Right hindlimb (tissue), 1 donor: ENCODE results near the gene OR10H1.
"Not testable (repeated sequence)": the region's sequence is repeated elsewhere in the genome, so short reads cannot be mapped to it uniquely, and the experiment has no call there.

Source experiments
- DNase-seq: peaks from one replicate; pipeline ENCODE4 v3.0.0-alpha.2; 2018

The OR10H1 gene

DNA sequence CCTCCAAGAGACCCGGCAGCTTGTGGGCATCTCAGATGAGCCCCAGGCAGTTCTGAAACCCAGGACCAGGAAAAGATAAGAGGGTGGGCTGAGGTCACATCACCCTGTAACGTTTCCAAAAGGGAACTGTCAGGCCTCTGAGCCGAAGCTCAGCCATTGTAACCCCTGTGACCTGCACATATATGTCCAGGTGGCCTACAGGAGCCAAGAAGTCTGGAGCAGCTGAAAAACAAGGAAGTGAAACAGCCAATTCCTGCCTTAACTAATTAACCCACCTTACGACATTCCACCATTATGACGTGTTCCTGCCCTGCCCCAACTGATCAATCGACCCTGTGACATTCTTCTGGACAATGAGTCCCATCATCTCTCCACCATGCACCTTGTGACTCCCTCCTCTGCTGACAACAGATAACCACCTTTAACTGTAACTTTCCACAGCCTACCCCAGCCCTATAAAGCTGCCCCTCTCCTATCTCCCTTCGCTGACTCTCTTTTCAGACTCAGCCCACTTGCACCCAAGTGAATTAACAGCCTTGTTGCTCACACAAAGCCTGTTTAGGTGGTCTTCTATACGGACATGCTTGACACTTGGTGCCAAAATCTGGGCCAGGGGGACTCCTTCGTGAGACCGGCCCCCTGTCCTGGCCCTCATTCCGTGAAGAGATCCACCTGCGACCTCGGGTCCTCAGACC, 13.3 kb upstream of the OR10H1 start:
- DNase-seq, result not testable (repeated sequence)

DNA sequence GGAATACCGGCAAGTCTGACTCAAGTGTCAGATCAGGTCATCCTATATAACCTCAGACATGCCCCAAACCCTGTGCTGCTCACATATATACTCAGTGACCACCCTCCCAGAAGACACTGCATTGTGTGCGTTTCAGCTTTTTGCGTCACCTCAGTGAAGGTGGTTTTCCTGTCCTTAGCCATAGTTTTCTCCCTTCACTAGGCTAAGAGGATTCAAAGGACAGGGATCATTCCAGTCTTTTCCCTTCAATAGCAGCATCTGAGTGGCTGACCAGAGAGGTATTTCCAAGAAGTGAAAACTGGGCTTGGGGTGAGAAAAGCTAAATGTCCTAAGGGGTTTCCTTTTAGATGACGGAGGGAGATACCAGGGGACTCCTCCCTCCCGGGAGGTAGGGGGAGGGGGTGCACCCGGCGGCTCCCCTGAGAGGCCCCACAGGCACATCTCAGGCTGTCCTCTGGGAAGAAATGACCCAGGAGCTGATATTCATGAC, 12.7 kb upstream of the OR10H1 start:
- no peak for DNase-seq

DNA sequence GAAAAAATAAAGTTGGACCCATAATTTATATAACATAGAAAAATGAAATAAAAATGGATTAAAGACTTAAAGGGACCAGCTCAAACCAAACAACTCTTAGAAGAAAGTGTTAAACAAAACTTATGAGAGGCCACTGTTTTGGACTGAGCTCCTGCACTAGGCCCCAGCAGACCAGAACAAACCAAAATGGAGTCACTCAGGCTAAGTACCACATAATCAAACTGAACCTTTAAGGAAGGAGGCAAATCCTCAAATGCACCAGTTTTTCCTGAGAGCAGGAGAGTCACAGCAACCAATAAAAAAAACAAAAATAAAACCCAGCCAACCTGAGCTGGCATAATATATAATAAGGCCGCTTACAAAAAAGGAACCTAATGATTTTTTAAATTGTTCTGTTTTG, 10.3 kb upstream of the OR10H1 start:
- DNase-seq, result no peak

DNA sequence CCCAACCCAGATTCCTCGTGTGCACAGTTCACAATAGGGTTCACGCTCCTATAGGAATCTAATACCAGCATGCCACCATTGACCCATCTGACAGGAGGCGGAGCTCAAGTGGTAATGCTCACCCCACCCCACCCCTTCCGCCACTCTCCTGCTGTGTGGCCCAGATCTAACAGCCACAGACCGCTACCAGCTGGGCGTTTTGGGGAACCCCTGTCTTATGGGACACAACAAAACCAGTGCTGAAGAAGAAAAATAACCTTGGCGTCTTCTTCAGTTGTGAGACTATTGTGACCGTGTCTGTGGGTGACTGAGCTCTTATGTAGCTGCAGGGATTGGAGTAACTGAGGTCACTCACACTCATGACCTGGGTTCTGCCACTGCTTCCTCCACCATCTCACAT, 5.2 kb upstream of the OR10H1 start:
- no peak for DNase-seq

DNA sequence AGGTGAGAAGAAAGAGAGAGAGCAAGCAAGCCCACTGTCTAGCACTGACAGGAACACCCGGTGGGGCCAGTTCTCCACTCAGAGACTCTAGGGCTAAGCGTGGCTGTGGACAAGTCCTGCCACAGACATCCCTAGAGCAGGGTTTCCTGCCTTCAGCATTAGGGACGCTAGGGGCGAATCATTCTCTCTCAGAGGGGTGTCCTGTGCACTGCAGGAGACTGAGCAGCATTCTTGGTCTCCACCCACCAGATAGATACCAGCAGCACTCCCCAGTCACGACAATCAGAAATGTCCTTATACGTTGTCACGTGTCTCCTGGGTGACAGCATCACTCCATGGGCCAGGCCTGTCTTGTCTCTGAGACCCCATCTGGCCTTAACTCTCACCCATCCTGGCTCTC, 1.5 kb downstream of the OR10H1 start:
- DNase-seq, result no peak

DNA sequence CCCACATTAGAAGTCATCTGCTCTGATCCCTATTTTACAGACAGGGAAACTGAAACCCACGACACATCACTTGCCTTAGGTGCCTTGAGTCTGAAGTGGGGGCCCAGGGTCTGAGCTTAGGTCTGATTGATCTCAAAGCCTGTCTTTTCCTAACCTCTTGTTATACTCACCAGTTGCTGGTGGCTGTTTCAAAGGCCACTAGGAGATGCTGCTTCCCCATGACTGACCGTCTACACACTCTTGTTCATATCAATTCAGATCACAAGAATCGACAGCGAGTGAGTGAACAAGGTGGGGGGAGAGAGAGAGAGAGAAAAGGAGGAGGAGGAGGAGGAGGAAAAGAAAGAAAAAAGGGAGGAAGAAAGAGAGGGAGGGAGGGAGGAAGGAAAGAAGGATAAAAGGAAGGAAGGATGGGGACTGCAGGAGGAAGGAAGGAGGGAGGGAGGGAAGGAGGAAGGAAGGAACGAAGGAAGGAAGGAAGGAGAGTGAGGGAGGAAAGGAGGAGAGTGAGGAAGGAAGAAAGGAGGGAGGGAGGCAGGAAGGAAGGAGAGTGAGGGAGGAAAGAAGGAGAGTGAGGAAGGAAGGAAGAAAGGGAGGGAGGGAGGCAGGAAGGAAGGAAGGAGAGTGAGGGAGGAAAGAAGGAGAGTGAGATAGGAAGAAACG, 3.3 kb downstream of the OR10H1 start:
- DNase-seq, result no peak

DNA sequence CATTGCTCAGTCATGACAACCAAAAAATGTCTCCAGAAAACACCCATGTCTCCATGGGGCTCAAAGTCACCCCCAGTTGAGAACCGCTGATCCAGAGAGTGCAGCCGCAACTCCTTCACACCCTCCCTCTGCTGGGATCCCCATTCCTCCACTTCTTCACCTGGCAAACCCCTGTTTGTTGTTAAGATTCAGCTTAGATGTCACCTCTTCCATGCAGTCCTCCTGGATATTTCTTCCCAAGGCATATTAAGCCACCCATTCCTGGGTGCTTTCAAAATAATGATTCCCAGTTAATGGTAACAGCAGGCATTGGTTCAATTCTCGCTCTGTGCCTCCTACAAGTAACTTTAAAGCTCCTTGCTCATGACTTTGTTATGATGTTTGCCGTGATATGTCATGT, 4.0 kb downstream of the OR10H1 start:
- DNase-seq, result no peak

DNA sequence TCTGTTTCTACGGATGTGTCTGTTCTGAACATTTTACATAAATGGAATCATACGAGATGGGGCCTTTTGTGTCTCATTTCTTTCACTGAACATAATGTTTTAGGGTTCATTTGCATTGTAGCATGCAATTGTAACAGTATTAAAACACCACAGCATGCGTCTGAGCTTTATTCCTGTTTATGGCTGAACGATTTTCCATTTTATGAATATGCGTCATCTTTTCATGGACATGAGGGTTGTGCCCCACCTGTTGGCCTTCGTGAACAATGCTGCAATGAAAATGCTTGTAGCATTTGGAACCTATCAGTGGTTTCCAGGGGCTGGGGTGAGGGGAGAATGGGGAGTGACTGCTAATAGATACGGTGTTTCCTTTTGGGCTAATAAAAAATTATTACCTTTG, 5.1 kb downstream of the OR10H1 start:
- peak; percentile 24 for DNase-seq

DNA sequence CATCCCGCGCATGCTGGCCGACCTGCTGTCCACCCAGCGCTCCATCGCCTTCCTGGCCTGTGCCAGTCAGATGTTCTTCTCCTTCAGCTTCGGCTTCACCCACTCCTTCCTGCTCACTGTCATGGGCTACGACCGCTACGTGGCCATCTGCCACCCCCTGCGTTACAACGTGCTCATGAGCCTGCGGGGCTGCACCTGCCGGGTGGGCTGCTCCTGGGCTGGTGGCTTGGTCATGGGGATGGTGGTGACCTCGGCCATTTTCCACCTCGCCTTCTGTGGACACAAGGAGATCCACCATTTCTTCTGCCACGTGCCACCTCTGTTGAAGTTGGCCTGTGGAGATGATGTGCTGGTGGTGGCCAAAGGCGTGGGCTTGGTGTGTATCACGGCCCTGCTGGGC, 21.2 kb downstream of the OR10H1 start:
- DNase-seq, result not testable (repeated sequence)

DNA sequence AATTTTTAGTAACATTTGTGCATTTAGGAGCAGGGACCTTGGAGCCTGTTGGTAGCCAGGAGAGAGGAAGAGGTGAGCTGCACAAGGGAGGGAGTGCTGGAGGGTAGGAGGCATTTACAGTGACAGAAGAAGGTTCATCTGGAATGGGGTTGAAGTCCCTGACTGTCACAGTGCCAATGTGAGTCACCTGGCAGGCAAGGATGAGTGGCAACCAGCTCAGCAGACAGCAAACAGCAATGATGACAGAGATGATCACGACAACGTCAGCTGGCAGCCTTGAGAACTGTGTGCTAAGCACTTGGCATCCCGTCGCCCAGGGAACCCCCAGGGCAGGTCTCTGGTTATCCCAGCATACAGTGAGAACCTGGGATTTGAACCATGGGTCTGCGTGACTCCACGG, 25.4 kb downstream of the OR10H1 start:
- no peak for DNase-seq

DNA sequence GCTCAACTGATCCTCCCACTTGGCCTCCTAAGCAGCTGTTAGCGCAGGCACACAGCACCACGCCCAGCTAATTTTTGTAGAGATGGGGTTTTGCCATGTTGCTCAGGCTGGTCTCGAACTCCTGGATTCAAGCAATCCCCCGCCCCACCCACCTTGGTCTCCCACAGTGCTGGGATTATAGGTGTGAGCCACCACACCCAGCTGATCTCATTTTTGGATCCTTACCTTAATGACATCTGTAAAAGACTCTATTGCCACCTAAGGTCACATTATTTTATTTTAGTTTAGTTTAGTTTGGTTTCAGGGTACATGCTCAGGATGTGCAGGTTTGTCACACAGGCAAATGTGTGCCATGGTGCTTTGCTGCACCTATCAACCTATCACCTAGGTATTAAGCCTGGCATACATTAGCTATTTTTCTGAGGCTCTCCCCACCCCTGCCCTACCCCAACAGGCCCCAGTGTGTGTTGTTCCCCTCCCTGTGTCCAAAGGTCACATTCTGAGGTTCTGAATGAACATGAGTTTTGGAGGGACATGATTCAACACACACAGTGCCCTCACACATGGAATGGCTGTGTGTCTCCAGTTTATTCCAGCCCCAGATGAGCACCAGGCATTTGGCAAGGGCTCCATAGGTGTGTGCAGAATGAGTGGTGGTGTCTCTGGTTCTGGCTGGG, 26.7 kb downstream of the OR10H1 start:
- no peak for DNase-seq

DNA sequence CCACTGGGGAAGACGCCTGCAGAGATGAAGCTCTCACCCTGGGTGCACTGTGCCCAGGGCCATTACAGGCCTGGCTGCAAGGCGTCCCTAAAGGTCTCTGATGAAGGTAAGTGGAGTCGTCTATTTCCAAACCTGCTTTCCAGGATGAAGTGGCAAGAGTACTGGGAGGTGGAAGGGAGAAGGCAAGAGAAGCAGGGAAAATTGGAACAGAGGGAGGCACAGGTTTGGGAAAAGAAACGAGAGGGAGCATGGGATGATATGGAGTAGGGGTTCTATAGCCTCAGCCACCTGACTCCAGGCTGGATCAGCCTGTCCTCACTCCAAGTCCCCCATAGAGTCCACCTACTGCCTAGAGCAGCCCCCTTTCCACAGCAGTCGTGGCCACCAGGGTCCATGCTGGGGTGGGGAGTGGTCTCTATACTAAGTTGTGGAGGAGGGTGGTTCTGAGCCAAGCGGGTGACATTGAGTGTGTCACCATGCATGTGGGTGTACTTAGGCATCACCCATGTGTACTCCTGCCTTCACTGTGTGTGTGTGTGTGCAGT, 27.8 kb downstream of the OR10H1 start, which contains the start of gene OR10H5:
Gene OR10H5, plus strand, starts transcription at position 51 of the 545 bp plus-strand sequence. CDS start 6,388 bp downstream, outside the sequence.
- no peak for DNase-seq

DNA sequence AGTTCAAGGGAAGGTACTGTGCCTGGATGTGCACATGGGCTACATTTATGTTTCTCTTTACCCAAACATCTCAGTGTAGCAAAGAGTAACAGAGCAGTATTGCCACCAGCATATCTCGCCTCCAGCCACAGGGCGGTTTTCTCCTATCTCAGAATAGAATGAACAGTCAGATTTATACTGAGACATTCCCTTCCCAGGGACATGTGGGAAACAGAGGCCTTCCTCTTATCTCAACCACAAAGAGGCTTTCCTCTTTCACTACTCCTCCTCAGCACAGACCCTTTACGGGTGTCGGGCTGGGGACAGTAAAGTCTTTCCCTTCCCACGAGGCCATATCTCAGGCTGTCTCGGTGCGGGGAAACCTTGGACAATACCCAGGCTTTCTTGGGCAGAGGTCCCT, 32.6 kb downstream of the OR10H1 start:
- not testable (repeated sequence) for DNase-seq

DNA sequence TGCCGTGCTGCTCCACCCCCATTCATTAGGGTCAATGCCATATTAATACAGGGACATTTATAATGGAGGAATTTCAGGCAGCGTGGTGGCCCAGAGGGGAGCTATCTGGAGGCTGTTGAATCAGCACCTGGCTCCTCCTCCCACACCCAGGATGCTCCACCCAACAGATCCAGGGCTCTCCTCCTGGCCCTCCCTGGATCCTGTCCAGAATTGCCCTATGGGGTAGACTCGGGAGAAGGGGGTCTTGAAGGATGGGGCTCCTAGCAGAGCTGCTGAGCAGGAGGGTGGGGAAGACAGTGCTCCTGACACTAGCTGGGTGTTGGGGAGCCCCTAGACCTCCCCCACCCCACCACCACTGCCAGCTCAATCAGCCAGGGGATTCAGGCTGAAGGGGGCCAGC, 33.3 kb downstream of the OR10H1 start:
- DNase-seq, result no peak

DNA sequence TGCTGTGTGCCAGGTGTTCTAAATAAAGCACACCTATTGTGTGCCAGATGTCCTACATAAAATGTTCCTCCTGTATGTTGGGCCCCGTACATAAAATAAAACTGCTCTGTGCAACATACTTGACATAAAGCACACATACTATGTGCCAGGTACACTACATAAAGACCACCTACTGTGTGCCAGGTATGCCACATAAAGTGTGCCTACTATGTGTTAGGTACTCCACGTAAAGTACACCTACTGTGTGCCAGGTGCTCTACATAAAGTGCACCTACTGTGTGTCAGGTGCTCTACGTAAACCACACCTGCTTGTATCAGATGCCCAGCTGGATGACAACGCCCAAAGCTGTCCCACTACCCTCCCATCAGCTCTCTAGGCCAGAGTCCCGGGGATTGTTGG, 33.8 kb downstream of the OR10H1 start:
- no peak for DNase-seq

DNA sequence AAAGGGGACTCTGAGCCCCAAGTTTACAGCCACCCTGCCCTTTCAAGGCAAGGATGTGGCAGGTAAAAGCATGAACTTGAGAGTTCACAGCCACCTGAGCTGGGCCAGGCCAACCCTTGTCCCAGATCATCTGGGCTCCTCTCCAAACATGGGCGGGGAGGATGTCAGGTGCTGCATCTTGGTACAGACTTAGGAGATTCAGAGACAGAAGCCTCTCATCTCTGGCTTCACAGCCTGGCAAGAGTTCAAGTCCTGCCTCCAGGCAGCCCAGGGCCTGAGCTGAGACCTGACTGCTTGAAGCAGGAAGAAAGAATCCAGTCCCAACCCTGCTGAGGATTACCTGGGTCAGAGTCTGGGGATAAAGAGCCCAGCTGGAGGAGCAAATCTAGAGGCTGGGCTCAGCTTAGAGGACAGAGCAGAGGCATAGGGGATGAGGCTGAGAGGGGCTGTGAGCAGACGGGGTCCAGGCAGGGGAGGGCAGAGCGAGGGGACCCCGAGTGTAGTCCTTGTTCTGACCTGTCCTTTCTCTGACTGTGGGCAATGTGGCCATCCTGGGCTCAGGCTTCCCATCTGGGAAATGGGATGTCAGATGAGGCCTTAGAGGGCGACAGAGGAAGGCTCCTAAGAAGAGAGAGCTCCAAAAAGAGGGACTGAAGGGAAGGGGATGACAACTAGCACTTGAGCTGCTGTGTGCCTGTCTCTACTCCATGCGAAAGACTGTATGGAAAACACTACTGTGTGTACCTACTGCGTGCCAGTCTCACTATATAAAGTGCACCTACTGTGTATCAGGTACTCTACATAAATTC, 34.6 kb downstream of the OR10H1 start:
- DNase-seq, result peak; percentile 69

DNA sequence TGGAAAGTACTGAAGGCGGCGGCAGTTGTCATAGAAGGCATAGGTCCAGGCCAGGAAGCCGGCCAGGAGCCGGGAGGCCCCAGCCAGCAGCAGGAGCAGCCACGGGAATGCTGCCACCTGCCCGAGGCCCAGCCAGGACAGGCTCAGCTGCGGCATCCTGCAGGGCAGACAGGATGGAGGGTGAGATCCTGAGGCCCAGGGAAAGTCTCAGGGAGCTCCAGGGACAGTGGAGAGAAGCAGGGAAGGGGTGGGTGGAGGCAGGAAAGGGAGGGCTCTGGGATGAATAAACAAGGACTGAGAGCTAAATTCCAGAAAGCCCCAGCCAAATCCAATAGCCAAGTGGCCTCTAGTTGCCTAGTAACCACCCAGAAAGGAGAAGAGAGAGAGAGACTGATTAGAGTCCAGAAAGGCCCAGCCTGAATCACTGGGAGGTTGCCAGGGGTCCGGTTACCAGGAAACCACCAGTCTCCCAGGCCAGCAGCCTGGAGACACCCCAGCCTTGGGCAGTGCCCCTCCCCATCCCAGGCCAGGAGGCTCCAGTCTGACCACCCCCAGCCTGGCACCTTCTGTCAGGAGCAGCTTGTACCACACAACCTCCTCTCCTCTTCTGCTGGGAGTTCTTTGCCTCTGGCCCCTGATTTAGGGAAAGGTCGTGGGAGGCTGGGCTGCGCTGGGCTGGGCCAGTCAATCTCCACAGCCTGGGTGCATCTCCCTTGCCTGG, 35.5 kb downstream of the OR10H1 start:
- peak; percentile 91 for DNase-seq

DNA sequence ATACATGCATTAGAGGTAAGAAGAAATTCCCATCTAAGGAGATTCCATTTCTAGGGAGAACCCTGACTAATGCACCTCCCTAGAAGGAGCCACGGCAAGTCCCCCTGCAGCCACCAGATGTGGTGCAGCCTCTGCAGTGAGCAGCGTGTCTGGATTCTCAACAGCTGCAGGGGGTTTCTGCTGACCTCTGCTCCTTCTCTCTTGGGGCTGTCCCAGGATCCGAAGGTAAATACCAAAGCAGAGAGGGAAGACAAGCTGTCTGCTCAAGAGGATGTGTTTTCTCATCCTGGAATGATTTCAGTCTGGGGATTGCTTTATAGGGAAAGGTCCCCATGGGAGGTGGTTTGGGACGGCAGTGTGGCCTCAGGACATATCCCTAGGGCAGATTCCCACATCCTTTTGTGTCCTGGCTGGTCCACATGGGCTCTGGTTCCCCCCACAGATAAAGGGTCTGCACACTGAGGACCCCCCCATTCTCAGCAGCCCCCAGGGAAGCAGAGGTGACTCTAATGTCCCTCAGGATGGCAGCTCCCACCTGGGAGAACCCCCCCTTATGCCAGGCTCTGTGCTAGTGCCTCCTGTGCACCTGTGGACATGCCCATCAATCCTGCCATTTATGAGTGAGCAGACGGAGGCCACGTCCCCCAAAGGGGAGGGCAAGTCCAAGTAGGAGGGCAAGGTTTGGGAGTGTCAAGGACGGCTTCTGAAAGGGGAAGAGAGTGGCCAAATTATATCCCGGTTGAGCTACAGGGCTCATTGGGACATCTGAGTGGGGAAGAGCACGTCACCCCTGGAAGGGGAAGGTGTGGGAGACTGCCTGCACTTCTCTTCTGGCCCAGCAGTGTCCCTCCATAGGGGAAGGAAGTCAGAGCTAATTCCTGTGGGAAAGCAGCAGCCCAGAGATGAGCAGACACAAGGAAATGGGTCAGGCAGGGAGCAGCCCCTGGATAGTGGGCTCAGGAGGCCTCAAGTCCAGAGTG, 38.2 kb downstream of the OR10H1 start:
- no peak for DNase-seq

DNA sequence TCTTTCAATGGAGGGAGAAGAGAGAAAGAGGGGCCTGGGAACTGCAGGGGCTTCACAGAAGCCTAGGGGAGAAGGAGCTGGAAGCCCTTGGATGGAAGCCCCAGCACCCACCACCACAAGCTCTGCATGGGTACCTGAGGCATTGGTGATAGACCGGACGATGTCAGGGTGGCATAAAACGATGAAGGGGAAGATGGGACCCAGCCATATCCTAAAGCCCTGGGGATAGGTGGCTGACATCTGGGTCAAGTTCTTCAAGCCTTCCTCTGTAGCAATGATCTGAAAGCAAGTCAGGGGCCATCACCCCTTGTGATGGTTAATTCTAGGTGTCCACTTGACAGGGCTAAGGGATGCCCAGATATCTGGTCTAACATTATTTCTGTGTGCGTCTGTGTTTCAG, 39.2 kb downstream of the OR10H1 start:
- DNase-seq, result no peak

DNA sequence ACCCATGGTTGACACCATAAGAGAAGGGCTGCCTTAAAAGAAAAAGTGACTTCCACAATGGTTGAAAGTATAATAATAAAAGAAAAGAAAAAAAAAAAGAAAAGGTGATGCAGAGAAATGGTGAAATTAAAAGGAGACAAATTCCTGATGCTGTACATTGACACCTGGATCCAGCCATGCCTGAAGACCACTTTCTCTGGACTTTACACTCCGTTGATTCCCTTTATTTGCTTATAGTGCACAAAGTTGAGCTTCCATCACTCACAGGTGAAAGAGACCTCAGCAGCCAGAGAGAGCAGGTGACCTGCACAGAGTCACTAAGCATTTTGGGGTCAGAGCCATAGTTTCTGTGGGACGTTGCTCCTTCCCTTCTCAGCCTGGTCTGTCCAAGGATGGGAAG, 40.2 kb downstream of the OR10H1 start:
- DNase-seq, result no peak

DNA sequence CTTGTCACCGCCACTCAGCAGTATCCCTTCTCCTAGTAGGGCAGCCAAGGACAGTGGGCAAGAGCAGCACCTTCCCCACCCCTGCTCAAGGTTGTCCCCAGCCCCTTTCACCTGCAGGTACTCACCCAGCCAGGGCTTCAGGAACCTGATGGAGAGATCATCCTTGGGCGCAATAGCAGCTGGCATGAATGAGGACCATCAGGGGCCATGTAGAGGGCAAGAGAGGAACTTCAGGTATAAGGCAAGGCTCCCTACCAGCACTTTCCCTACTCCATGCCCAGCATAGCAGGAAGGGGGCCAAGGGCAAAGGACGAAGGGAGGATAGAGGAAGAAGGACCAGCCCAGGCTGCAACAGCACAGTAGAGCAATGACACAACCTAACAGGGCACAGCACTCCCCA, 41.3 kb downstream of the OR10H1 start:
- not testable (repeated sequence) for DNase-seq
